H4 (cell line): ENCODE results near the gene ZNF277. TPM values are rescaled to one million over a fixed set of nuclear protein-coding genes. Genes with fewer than 3 reads are reported as not detected.
"Not testable (repeated sequence)": the region's sequence is repeated elsewhere in the genome, so short reads cannot be mapped to it uniquely, and the experiment has no call there.

Experiments used
- DNase-seq: peaks from one replicate; pipeline ENCODE4 v3.0.0-alpha.2; 2015; ENCODE audit warnings: low spot score
- total RNA-seq: library from RNA; depleted of rRNA; stranded (reverse); fragments of >200 nt; shearing (Covaris generic); gene quantifications from 2 replicates; pipeline ENCODE4 v1.2.3, GENCODE V29; 2014

The ZNF277 gene
- total RNA-seq, 1 experiment from 2014 or later: 33.9 TPM

DNA sequence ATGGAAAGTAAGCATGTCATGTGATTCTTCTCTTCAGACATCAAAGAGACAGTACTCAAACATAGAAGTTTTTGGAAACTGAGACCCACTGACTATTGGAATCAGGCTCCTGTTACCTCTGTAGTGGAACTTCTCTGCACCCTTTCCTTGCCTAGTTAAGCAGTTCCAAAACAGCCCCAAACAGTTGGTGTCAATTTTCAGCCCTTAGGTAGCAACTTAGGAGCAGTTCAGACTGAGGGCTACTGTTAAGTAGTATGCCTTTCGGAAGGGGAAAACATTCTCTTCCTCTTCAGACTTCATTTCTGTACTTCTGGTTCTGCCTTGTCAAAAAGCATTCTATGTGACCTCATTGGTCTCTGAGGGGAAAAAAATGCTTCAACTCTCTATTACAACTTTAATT lies 85.7 kb downstream of the ZNF277 start:
- DNase-seq: no peak

DNA sequence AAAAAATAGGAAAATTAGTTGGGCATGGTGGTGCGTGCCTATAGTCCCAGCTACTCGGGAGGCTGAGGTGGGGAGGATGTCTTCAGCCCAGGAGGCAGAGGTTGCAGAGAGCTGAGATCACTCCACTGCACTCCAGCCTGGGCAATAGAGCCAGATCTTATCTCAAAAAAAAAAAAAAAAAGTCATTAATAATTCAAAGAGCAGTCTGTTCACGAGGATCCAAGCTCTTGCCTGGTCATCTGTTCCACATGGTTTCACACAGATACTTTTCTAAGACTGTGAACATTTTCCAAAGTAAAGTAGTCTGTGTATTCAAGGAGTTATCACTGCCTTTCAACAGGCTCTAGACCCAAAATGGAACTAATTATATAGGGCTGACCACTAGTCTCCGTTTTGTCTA lies 86.9 kb downstream of the ZNF277 start:
- no peak for DNase-seq

DNA sequence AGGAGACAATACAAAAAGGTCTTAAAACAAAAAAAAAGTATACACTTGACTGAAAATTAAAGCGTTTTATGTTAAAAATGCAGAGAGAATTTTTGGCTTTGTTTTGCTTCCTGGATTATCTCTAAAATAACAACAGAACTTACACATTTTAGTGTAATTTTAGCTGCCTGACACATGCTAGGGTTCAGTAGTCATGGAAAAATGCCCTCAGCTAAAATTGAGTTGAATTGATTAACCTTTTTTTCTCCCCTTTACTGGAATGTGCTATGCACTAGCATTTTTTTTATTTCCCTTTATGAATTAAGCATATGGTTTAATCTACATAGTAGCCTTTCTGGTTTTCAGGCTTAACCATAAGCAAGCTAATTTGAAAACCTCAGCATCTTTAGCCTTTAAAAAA lies 89.9 kb downstream of the ZNF277 start:
- DNase-seq: no peak

DNA sequence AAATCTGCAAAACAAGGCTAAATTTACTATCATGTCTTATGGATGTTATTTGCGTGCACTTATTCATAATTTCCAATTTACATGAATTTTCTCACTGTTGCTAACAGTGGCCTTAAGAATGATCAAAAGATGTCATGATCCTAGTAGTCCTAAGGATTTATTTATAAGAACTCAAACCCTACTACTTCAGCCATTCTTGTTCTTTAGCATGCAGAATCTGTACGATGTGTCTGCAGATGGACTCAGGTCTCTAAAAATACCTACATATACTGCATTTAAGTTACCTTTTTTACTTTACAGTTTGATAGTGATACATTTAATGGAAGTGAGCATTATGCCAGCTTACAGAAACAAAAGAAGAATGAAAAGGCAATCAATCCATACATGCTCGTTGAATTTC lies 91.2 kb downstream of the ZNF277 start:
- no peak for DNase-seq

DNA sequence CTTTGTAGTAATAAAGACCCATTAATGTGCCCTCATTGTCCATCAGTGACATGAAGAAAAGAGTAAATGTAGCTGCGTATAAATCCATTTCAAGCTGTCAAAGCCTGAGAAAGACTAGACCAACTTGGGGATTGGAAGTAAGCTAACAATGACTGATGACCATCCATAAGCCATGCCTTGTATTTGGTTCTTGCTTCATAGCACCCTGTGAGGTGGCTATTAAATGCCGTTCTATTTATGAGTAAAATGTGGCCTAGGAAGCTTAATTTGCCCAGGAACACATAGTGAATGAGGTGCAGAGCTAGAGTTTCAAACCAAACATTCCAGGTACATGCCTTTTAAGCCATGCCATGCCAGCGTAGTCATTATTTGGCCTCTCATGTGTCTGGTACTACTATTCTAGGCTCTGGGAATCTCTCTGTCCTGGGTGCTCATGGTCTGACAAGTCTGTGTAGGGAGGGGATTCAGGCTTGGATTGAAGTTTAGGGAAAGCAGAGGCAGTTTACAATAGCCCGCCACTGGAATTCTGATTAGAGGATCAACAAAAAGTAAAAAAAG lies 92.1 kb downstream of the ZNF277 start:
- no peak for DNase-seq

DNA sequence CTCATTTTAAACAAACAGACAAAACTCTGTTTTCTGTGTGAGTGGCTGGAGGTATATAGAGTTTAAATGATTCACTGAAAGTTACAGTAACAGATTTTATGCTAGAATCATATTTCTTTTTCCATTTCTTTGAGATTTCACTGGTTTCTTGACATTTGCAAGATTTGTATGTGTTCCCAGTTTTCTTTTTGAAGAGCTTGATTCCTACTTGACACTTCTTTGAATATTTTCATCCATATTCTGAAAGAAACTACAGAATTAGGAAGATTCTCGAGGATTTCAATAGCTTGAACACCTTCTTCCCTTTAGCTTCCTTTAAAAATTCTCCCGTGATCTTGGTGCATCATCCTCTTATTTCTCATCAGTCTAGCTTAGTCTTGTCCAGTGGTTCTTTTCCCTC lies 93.6 kb downstream of the ZNF277 start:
- no peak for DNase-seq

DNA sequence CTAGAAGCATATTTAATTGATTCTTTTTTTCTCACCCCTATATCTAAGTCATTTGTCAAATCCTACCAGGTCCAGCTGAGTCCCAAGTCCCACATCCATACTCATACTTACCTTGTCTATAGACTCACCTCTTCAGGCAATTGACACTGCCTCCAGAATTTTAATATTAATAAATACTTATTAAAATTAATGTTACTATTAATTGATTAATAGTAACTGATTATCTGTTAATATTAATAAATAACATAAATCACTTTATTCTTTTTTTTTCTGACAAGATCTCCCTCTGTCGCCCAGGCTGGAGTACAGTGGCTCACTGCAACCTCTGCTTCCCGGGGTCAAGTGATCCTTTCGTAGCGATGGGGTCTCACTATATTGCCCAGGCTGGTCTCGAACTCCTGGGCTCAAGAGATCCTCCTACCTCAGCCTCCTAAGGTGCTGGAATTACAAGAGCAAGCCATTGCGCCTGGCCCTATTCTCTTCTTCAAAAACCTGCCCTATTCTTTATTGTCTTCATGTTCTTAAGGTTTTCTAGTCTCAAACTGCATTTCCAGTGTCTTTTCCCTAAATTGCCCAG lies 94.4 kb downstream of the ZNF277 start:
- DNase-seq: no peak

DNA sequence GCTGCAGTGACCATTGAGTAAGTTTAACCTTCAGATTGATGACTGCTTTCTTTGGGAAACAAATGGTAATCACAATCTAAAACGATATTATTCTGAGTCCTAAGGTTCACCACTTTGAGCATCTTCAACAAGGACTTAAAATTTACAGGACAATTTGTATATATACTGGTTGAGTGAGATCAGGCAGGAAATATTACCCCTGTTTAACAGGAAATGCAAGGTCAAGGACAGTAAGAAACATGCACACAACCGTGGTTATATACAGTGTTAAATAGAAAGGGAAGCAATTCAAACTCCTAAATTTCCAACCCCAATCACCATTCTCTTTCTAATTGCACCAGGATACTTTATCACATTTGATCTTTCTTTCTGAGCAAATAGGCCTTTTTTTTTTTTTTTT lies 96.1 kb downstream of the ZNF277 start:
- no peak for DNase-seq

DNA sequence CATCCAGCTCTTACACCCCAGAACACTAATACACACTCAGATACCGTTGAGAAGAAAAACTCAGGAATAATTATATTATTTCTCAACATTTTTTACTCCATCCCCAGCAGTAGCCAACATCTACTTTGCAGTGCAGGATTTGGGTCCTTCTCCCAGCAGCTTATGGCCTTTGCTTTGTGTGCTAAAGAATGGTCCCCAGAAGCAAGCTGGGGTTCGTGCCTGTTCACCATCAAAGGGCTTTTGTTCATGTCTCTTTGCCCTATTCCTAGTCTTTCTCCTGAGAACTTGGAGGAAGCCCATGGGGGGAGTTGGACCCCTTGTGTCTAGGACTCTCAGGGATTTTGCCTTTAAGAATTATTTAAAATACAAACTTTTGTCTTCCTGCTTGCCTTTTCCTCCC lies 100.4 kb downstream of the ZNF277 start:
- no peak for DNase-seq

DNA sequence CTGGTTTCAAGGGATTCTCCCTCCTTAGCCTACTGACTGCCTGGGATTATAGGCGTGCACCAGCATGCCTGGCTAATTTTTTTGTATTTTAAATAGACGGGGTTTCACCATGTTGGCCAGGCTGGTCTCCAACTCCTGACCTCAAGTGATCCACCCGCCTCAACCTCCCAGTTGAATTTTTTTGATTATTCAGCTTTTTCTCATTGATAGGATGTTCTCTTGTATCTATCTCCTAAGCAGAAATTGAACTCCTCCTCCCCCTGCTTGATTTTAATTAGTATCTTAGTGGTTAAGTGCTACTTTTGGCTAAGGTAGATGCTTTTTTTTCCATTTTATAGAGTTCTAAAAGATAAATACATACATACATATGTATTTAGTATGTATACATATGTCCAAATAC lies 101.0 kb downstream of the ZNF277 start:
- no peak for DNase-seq

DNA sequence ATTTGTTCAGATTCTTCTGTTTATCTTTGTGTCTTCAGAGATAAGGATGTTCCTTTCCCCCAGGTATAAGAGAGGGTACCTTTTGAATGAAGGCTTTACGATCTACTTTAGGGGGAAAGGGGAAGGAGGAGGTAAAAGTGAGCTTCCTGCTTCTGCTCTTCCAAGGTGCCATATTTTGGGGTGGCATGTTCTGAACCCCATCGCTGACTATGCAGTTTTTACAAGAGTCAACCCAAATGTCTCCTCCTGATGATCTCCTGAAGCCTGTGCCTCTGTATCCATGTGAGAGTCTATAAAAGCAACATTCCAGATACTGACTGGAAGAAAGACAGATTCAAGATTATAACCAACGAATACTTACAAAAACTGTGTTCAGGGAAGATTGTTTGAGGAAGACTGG lies 102.5 kb downstream of the ZNF277 start:
- DNase-seq: no peak

DNA sequence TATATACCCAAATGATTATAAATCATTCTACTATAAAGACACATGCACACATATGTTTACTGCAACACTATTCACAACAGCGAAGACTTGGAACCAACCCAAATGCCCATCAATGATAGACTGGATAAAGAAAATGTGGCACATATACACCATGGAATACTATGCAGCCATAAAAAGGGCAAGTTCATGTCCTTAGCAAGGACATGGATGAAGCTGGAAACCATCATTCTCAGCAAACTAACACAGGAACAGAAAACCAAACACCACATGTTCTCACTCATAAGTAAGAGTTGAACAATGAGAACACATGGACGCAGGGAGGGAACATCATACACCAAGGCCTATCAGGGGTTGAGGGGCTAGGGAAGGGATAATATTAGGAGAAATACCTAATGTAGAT lies 110.3 kb downstream of the ZNF277 start:
- DNase-seq: not testable (repeated sequence)

DNA sequence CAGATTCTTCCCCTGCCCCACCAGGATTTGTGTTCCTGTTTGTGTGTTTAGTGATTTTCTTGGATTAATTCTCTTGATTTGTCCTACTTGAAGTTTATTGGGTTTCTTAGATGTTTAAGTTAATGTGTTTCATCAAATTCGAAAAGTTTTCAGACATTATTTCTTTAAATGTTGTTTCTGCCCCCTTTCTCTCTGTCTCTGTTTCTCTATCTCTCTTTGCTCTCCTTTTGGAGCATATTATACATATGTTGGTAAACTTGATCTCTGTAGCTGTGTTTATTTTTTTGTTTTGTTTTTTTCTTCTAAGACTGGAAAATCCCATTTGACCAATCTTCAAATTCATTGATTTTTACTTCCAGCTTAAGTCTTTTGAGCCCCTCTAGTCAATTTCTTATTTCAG lies 115.6 kb downstream of the ZNF277 start:
- DNase-seq: no peak

DNA sequence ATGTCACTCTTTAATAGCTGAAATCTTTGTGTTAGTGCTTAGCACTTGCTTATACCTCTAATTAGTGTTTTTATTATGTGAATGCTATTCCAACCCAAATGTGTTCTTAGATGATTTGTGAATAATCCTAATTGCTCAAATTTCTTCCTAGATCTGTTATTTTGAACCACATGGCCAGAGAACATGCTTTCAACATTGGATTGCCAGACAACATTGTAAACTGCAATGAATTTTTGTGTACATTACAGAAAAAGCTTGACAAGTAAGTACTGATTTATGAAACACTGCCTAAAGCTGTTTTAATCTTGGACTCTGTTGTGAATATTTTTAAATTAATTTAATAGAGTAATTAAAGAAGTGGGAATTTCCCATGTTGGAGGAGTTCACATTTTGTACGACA lies 121.1 kb downstream of the ZNF277 start:
- DNase-seq: no peak

DNA sequence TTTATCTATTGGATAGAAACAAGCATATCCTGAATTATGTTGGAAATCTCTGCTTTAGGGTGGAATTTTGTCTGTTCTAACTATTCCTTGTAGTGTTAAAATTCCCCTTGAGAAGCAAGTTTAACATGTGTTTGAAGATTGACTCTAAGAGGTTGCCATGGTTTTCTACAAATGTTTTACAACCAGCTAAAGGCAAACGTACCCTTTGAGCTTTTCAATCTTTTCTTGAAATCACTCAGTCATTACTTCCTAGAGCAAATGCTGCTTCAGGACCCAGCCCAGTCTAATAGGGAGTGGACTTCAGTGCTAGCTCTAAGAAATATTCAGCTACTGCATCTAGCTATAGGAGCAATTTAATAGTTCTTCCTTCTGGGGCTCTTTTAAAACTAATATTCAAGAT lies 125.0 kb downstream of the ZNF277 start:
- no peak for DNase-seq

DNA sequence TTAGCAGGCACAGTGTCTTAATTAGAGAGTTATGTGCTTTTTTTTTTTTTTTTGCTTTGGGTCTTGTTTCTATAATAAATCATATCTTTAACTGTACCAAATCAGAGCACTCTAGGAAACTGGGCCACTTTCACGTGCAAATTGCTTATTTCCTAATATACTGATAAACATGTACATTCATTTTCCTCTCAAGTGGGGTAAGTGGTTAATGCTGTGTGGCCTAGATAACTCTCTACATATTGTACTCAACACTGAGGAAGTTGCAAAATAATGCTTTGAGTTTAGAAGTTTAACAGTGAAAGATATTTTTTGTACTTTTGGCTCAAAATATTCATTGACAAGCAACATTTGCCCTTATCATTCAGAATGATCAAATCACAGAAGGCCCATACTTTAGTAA lies 127.9 kb downstream of the ZNF277 start:
- no peak for DNase-seq

DNA sequence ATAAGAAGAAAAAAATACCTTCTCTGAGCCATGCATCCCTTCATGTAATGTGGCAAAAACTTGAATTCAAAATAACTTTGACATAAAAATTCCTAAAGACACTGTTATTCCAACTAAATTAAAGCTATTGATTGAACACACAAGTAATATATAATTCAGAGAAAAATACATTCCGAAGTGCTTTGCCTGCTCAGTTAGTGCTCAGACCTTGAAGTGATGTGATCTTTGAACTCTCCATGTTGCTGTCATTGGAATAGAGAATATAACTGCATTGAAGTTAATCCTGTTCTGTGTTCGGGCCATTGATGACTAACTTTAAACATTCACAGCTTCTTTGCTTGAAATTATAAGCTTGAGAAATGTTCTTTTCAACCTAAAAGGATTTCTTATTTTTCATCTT lies 129.8 kb downstream of the ZNF277 start:
- no peak for DNase-seq

DNA sequence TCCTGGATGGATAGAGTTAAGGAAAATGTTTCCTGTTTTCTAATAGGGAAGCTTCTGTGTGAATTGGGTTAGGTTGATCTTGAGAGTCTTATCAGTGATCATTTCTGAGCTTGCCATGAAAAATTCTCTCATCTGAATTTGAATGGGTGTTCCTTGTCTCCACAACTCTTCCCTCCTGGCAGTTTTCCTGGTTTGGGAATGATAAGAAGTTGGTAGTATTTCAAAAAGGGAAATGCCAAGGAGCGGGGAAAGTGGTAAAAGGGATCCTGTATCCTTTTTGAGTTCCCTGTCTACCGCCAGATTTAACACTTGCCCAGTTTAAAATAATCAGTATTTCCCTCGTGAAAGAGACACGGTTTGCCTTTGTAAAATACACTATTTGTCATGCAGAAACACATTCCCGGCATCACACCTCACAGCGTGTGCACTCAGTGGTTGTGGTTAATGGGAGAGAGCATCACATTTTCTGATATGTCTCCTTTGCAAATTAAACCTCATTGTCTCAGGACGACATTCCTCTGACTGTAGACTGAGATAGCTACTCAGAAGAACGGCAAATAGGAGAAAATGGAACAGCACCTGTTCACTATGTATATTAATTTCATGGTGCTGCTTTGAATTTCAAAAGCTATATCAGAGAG lies 130.6 kb downstream of the ZNF277 start:
- DNase-seq: no peak

DNA sequence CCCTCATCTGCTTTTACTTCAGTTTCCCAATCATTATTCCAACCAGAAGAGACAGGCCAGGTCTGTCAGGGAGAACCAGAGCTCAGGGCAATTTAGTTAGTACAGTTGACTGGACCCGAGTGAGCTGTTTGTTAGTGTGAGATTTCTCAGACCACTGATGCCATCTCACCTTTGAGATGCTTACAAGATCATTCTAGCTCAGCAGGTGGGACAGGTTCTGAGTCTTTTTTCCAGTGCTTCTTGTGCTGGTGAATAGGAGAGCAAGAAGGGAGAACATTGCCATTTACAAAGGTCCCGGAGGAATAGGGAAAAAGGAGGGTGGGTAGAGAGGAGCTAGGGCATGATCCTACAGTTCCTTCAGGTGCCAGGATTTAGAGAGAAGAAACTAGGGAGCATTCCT lies 131.4 kb downstream of the ZNF277 start:
- no peak for DNase-seq

DNA sequence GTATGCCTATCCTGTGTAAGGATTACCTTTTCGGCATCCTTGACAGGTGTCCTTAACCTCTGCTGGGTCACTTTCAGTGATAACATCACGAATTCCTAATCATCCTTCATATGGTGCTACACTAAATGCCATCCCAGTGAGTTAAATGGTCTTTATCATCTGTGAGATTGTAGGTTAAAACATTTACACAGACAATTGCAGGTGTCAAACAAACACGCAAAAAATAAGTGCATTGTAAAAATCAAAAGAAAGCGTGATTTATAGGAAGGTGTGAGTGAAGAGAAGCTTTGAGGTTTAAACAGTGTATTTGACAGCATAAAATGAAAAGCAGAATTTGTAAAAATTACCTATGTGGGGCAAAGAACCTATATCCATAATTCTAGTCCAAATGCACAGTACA lies 132.3 kb downstream of the ZNF277 start:
- DNase-seq: no peak

DNA sequence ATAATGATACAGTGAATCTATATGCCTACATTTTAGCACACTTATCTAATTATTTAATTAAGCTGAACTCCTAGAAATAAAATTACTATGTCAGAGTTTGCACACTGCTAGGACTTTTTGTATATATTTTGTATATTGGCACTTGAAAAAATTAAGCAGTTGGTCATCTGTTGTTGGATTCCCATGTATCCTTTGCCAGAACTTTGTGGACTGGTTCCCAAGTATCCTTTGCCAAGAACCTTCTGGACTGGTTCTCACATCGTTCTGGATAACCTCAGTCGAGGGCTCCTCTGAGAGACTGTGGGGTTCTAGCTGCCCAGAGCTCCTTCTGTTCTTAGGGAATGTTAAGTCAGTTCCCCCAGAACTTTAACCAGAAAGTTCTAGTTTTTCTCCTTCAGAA lies 135.0 kb downstream of the ZNF277 start:
- no peak for DNase-seq

DNA sequence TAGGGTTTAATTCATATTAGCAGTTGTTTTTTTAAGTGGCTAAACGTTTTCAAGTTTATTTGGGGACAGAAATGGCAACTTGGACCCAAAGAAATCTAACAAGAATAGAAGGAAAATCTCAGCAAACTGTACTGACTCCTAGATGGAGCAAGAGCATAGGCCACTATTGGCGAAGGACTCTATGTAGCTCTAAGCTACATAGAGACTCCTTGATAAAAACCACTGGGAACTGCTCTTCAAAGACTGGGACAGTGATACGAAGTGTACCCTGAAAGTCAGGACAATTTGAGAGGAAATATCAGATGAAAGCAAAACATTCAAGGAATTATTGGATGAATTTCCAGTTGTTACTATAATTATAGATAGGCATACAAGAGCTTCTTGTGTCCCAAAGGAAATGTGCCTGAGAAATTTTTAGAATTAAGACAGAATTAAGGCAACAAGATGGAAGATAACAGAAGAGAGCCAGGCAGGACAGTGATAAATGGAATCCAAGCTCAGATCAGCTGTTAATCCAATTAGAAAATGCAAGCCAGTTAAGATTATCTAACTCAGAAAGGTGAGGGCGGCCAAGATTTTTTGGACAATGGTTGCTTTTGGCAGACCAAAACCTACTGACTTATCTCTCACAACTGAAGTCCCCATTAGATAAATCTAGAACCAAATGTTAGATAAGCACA lies 140.0 kb downstream of the ZNF277 start:
- DNase-seq: no peak

DNA sequence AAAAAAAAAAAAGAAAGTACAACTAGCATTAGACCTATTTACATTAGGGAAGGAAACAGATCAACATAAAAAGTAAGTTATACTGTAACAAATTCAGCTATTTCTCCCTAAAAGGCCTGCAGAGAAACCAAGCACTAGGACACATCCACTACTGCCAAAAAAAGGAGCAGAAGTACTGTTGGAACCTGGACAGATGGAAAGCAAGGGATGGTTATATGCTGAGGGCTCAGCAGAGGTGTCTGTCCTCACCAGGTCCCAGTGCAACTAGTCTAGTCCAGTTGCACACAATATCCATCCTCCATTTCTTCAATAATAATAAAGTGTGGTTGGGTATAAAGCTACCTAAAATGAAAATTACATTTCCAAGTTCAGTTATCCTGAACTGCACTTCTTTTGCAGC lies 140.6 kb downstream of the ZNF277 start:
- DNase-seq: no peak
